ENCODE results near the gene DRD4.

DNA sequence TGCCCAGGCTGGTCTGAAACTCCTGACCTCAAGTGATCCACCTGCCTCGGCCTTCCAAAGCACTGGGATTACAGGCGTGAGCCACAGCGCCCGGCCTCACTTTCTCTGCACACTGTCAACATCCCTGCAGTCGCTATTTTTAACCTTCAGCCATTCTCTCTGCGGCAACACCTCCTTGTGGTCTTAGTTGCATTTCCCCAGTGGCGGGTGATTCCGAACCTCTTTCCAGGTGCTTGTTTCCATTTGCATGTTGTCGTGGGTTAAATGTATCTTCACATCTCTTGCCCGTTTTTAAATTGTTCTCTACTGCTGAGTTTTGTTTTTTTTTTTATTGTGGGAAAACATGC is 7.9 kb upstream of the DRD4 start:
- TF ChIP-seq, protein P1, sequence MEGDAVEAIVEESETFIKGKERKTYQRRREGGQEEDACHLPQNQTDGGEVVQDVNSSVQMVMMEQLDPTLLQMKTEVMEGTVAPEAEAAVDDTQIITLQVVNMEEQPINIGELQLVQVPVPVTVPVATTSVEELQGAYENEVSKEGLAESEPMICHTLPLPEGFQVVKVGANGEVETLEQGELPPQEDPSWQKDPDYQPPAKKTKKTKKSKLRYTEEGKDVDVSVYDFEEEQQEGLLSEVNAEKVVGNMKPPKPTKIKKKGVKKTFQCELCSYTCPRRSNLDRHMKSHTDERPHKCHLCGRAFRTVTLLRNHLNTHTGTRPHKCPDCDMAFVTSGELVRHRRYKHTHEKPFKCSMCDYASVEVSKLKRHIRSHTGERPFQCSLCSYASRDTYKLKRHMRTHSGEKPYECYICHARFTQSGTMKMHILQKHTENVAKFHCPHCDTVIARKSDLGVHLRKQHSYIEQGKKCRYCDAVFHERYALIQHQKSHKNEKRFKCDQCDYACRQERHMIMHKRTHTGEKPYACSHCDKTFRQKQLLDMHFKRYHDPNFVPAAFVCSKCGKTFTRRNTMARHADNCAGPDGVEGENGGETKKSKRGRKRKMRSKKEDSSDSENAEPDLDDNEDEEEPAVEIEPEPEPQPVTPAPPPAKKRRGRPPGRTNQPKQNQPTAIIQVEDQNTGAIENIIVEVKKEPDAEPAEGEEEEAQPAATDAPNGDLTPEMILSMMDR (IDR thresholded peaks at IDR 0.05) = no peak
- TF ChIP-seq EZH2 (IDR thresholded peaks at IDR 0.05; ENCODE audit: borderline replicate concordance, insufficient read depth, low read depth, low read length, poor library complexity, severe bottlenecking) = no peak

All from B cell (primary cell).